Stimulated activated effector memory CD8-positive, alpha-beta T cell treated with anti-CD3 and anti-CD28 coated beads, Interleukin-12 subunit alpha, Interleukin-12 subunit beta, amount 100 ng/mL, for 72 hours (primary cell): ENCODE results near the gene DKKL1.

Experiments used
- ATAC-seq: fragments of 150-1000 bp; cut with Tn5 transposase; 2 replicates; pipeline ENCODE4 v1.10.0; 2021
- DNase-seq, 2 donors: peaks; one replicate each; pipeline ENCODE4 v3.0.0; 2021 to 2022; ENCODE audit warnings: low spot score in 2 of 2
- H3K27ac Mint-ChIP-seq: one replicate; pipeline ENCODE4 v1.8.0; 2022; ENCODE audit warnings: mild to moderate bottlenecking, mixed read lengths
- H3K36me3 Mint-ChIP-seq: one replicate; pipeline ENCODE4 v1.8.0; 2022; ENCODE audit warnings: mild to moderate bottlenecking, mixed read lengths
- H3K4me1 Mint-ChIP-seq: one replicate; pipeline ENCODE4 v1.8.0; 2022; ENCODE audit warnings: mixed read lengths
- H3K4me3 Mint-ChIP-seq: one replicate; pipeline ENCODE4 v1.8.0; 2022; ENCODE audit warnings: mild to moderate bottlenecking, mixed read lengths
- H3K9me3 Mint-ChIP-seq: one replicate; pipeline ENCODE4 v1.8.0; 2022; ENCODE audit warnings: mixed read lengths

Gene DKKL1

DNA sequence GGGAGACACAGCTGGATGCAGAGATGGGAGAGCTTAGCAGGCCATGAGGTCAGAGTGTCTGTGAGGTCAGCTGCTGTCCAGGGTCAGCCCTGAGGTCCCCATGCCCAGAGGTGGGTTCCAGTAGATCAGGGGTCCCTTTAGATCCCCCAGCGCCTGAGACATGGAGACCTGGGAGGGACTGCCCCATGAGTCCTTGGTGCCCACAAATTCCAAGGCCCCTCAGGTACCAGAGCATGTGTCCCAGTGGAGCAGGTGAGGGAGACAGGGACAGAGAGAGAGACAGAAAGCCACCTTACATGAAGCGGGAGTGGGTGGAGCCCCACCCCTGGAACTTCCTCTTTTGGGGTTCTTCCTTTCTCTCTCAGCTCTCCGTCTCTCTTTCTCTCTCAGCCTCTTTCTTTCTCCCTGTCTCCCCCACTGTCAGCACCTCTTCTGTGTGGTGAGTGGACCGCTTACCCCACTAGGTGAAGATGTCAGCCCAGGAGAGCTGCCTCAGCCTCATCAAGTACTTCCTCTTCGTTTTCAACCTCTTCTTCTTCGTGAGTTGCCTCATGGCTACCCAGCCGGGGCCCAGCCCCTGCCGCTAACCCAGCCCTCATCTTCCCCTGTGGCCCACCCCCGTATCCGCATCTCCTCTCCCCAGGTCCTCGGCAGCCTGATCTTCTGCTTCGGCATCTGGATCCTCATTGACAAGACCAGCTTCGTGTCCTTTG, 28.4 kb upstream of the DKKL1 start, which contains the start of gene CD37:
Gene CD37, plus strand, starts transcription at position 336 of the 713 bp plus-strand sequence. Its CDS starts 135 bp downstream, at position 471.
- H3K9me3 Mint-ChIP-seq: no peaks in the 10 kb centered on the region
- peak within 1 kb of the TSS; percentile 97 for H3K4me3 Mint-ChIP-seq
- DNase-seq: peak; percentile 31 to 83
- ATAC-seq: peak; percentile 71
- peak within 1 kb of the TSS; percentile 96 for H3K27ac Mint-ChIP-seq
- peaks cover 88% of the 10 kb centered on the region for H3K4me1 Mint-ChIP-seq
- H3K36me3 Mint-ChIP-seq: peaks cover 40% of the 10 kb centered on the region

DNA sequence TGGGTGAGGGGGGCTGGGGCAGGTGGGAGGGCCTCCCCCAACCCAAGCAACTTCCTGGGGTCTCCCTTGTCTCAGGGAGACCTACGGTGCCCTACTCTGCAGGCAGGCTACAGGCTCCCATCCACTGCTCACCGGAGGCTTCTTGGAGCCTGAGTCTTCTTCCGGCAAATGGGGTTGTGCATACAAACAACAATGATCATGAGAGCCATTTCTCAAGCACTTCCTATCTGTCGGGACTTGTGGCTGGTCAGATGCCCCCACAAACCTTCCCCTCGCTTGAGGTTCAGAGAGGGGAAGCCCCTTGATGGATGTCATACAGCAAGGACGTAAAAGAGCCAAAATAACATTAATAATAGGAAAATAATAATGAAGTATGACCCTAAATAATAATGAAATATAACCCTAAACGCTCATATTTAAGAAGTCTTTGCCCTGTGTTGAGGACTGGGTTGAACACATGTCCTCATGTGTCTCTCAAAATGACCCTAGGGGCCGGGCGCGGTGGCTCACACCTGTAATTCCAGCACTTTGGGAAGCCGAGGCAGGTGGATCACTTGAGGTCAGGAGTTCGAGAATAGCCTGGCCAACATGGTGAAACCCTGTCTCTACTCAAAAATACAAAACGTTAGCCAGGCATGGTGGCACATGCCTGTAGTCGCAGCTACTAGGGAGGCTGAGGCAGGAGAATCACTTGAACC, 27.7 kb upstream of the DKKL1 start:
- peak overlapping the region; percentile 97 for H3K4me3 Mint-ChIP-seq
- DNase-seq (no peak), ATAC-seq (peak; percentile 45)
- peak overlapping the region; percentile 96 for H3K27ac Mint-ChIP-seq
- no peaks in the 10 kb centered on the region for H3K9me3 Mint-ChIP-seq
- H3K36me3 Mint-ChIP-seq: peaks cover 45% of the 10 kb centered on the region
- H3K4me1 Mint-ChIP-seq: peaks cover 89% of the 10 kb centered on the region

DNA sequence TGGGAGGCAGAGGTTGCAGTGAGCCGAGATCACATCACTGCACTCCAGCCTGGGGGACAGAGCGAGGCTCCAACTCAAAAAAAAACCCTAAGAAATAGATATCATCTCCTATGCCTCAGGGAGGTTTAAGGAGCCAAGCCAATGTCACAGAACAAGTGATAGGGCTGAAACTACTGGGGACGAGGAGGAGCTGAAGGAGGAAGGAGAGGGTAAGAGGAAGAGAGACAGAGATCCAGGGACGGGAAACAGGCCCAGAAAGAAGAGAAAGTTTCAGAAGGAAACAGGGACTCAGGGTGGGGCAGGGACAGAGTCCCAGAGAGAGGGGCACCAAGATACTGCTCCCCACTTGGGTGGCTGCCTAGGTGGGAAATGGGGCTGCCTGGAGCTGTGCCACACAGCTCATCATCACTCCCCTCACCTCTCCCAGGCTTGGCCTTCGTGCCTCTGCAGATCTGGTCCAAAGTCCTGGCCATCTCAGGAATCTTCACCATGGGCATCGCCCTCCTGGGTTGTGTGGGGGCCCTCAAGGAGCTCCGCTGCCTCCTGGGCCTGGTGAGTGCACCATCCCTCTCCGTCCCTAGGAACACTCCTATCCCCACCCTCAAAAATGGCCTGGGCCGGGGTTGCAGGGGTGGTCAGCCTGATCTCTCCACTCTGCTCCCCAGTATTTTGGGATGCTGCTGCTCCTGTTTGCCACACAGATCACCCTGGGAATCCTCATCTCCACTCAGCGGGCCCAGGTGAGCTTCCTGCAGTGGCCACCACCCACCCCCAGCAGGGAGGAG, 27.0 kb upstream of the DKKL1 start:
- peak overlapping the region; percentile 97 for H3K4me3 Mint-ChIP-seq
- no peak for ATAC-seq
- no peaks in the 10 kb centered on the region for H3K9me3 Mint-ChIP-seq
- H3K4me1 Mint-ChIP-seq: peaks cover 84% of the 10 kb centered on the region
- H3K36me3 Mint-ChIP-seq: peaks cover 51% of the 10 kb centered on the region
- H3K27ac Mint-ChIP-seq: peak overlapping the region; percentile 96
- DNase-seq: no peak

DNA sequence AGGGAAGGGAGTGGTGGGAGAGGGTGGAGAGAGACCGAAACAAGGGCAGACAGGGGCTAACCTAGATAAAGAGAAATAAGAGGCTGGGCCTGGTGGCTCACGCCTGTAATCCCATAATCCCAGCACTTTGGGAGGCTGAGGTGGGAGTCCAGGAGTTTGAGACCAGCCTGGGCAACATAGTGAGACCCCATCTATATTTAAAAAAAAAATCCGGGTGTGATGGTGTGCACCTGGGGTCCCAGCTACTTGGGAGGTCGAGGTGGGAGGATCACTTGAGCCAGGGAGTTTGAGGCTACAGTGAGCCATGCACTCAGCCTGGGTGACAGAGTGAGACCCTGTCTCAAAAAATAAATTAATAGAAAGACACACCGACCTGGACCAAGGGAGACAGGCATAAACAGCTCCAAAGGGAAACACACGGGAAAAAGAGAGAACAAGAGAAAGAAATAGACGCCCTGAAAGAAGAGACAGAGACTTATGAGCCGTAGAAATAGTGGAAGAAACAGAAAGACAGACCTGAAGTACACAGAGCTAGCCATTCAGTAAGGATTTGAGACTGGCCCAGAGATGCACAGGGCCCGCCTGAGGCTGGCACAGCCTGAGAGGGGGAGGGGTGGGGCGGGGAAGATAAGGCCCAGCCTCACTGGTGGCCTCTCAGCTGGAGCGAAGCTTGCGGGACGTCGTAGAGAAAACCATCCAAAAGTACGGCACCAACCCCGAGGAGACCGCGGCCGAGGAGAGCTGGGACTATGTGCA, 26.2 kb upstream of the DKKL1 start:
- Mint-ChIP-seq H3K9me3 (no peaks in the 10 kb centered on the region), H3K27ac (peak overlapping the region; percentile 96), H3K36me3 (peaks cover 51% of the 10 kb centered on the region), H3K4me3 (peak overlapping the region; percentile 97), H3K4me1 (peaks cover 77% of the 10 kb centered on the region)
- ATAC-seq (no peak), DNase-seq (no peak)

DNA sequence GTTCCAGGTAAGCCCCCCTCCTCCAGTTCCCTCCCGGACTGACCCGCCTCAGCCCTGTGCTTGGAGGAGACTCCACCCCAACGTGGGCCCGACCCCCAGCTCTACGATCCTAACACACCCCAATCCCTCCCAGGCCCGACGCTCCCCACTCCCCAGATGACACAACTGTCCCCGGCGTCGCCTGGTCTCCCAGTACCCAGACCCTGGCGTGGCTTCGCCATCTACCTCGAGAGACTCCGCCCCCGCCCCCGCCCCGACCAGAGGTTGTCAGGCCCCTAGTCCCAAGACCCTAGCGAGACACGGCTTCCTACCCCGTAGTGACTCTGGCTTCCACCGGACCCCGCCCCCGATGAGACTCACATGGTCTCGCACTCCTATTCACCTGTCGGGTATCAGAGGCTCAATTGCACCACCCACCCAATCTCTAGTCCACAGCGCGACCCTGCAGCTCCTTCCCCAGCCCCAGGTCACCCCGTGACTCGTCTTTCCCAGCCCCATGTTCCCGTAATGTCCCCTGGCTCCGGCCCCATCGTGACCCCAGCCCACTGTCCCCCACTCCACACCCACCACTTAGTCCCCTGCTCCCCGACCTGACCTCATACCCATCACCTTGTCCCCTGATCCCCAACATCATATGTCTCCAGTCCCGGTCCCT, 25.5 kb upstream of the DKKL1 start:
- DNase-seq: no peak
- no peak for ATAC-seq
- Mint-ChIP-seq H3K4me1 (peaks cover 77% of the 10 kb centered on the region), H3K9me3 (no peaks in the 10 kb centered on the region), H3K27ac (peak overlapping the region; percentile 96), H3K4me3 (peak overlapping the region; percentile 97), H3K36me3 (peaks cover 51% of the 10 kb centered on the region)

DNA sequence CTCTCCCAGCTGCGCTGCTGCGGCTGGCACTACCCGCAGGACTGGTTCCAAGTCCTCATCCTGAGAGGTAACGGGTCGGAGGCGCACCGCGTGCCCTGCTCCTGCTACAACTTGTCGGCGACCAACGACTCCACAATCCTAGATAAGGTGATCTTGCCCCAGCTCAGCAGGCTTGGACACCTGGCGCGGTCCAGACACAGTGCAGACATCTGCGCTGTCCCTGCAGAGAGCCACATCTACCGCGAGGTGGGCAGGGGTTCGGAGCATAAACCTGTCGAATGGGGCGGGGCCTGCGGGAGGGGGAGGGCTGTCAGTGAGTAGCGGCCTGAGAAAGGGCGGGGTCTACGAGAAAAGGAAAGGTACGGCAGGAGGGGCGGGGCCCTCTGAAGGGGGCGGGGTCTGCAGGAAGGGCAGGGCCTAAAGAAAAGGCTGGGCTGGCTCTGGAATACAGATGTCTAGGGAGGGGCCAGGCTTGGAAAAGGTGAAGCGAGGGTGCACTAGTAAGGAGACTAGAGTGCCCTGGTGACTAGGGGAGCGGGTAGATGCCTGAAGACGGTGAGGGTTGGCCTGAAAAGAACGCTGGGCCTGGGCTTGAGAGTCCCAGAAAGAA, 24.9 kb upstream of the DKKL1 start:
- Mint-ChIP-seq H3K4me1 (peaks cover 71% of the 10 kb centered on the region), H3K4me3 (peak overlapping the region; percentile 97), H3K27ac (peak overlapping the region; percentile 96), H3K9me3 (no peaks in the 10 kb centered on the region), H3K36me3 (peaks cover 51% of the 10 kb centered on the region)
- DNase-seq: no peak
- no peak for ATAC-seq

DNA sequence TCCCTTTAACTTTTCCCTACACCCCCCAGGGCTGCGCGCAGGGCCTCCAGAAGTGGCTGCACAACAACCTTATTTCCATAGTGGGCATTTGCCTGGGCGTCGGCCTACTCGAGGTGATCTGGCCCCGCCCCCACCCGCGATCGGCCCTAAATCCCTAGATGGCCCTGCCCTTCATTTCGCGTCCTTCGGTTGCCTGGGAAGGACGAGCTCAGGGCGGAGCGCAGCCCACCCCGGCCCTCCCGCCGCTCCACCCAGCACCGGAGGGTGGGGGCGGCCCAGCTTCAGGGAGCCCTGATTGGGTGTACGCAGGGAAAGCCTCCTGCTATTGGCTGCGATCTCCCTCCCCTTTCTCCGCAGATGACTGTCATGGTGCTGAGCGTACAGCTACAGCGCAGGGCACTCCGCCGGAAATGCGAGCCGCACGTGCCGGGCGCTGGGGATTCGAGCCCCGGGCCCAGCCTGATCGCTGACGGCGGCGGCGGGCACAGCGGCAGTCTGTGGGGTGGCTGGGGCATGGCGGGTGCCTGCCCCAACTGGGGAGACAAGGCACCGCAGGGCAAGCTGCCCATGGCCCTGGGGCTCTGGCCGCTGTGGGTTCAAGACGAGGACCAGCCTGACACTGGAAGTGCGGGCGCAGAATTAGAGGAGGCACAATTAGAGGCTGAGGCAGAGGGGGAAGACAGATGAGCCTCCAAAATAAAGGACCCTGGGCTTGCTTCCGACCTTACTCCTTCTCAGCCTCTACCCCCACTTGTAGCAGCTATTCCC, 24.2 kb upstream of the DKKL1 start:
- H3K4me1 Mint-ChIP-seq: peaks cover 66% of the 10 kb centered on the region
- DNase-seq (no peak), ATAC-seq (no peak)
- no peak overlapping the region for H3K27ac Mint-ChIP-seq
- no peaks in the 10 kb centered on the region for H3K9me3 Mint-ChIP-seq
- H3K36me3 Mint-ChIP-seq: peaks cover 51% of the 10 kb centered on the region
- no peak overlapping the region for H3K4me3 Mint-ChIP-seq

DNA sequence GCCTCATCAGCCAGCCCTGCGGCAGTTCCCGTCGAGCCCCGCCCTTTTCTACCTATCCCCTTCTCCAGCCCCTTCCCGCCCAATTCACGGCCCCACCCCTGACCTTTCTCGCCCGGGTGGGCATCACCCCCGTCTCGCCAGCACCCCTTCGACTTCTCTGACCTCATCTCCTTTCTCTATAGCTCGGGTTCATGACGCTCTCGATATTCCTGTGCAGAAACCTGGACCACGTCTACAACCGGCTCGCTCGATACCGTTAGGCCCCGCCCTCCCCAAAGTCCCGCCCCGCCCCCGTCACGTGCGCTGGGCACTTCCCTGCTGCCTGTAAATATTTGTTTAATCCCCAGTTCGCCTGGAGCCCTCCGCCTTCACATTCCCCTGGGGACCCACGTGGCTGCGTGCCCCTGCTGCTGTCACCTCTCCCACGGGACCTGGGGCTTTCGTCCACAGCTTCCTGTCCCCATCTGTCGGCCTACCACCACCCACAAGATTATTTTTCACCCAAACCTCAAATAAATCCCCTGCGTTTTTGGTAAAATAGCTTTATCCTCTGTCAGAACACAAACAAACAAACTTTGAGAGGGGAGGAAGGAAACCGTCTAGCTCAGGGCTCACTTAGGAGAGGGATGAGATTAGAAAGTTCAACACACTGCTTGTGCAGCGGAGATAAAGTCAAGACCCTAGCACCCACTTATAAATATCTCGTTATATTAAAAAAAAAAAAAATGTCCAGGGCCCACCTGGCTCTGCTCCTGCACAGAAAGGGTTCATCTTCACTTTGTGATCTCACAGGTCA, 23.4 kb upstream of the DKKL1 start:
- ATAC-seq (peak; percentile 31), DNase-seq (no peak)
- Mint-ChIP-seq H3K4me1 (peaks cover 66% of the 10 kb centered on the region), H3K9me3 (no peaks in the 10 kb centered on the region), H3K4me3 (peak overlapping the region; percentile 20), H3K27ac (peak overlapping the region; percentile 80), H3K36me3 (peaks cover 48% of the 10 kb centered on the region)

DNA sequence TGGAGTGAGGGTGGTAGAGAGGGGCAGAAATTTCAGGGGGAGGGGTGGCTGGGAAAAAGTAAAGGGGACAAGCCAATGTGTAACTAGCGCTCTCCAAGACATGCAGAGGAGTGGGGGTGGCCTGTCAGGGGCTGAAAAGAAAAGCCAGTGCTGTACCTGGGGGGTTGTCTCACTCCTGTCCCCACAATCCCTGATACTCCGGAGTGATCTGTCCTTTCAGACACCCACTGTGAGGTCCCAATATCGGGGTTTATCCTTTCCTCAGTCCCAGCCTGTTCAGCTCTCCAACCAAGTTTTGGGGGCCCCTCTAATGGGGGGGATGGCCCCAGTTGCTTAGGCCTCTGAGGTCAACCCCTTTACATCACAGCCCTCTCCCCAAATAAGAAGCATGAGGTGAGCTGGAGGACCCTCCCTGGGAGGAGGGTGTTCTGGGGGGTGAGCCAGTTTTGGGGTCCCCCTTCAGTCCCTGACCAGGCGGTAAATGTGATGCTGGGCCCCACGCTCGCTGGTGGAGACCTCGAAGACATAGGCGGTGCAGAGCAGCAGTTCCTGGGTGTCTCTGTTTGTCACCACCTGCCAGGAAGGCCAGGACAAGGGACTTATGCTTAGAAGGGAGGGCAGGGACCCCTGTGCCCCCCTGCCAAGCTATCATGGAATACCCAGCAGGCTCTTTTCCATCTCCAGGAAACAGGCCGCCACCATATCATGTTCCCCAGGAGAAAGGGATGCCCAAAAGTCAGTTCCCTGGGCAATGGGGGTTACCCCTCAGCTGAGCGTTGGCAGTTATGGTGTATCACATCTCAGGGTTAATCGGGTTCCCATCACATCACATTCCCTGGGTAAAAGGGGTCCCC, 22.6 kb upstream of the DKKL1 start:
- DNase-seq (no peak), ATAC-seq (no peak)
- Mint-ChIP-seq H3K27ac (peak overlapping the region; percentile 80), H3K4me3 (peak overlapping the region; percentile 20), H3K36me3 (peaks cover 45% of the 10 kb centered on the region), H3K4me1 (peaks cover 61% of the 10 kb centered on the region), H3K9me3 (no peaks in the 10 kb centered on the region)

DNA sequence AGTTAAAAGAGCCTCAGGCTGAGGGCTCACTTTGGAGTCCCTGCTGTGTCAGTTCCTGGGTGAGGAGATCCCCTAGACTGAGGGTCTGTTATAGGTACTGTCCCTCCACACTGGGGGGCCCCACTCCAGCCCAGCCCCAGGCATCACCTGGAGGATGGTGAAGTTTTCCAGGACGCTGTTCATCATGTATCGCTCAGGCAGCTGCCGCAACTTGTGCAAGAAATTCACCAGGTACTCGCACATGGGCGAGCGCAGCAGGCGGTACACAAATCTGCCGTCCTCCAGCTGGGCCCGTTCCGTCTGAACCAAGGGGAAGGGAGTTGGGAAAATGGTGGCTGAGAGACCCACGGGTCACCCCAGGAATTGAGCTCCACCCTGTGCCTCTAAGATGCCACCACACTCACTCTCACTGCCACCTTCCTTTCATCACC, 21.4 kb upstream of the DKKL1 start:
- H3K27ac Mint-ChIP-seq: no peak overlapping the region
- DNase-seq: no peak
- peaks cover 38% of the 10 kb centered on the region for H3K36me3 Mint-ChIP-seq
- H3K4me3 Mint-ChIP-seq: no peak overlapping the region
- peaks cover 48% of the 10 kb centered on the region for H3K4me1 Mint-ChIP-seq
- H3K9me3 Mint-ChIP-seq: no peaks in the 10 kb centered on the region
- no peak for ATAC-seq

DNA sequence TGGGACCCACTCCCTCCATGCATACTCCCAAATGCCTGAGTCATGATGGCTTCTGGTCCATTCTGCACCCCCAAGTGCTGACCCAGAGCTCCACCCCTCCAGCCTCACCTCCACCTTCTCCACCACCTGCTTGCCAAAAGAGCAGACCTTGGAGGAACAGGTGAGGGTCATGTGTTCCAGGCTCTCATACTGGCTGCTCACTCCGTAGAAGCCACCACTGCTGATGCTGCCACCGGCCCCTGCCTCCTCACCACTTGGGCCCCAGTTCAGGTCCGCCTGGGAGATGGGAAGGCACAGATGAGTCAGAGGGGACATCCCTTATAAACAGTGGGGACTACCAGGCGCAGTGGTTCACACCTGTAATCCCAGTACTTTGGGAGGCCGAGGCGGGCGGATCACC, 20.6 kb upstream of the DKKL1 start:
- H3K36me3 Mint-ChIP-seq: peaks cover 30% of the 10 kb centered on the region
- DNase-seq (no peak), ATAC-seq (no peak)
- H3K9me3 Mint-ChIP-seq: no peaks in the 10 kb centered on the region
- peaks cover 45% of the 10 kb centered on the region for H3K4me1 Mint-ChIP-seq
- no peak overlapping the region for H3K4me3 Mint-ChIP-seq
- no peak overlapping the region for H3K27ac Mint-ChIP-seq
